ENCODE data around the gene FBXW7.
A peak's percentile ranks its signal among the peaks of the same experiment; 100 is the strongest.

The FBXW7 gene

GRCh38 chr4:152509595-152510225 is 26.2 kb downstream of the FBXW7 start:
- DNase-seq: no peak

DNA sequence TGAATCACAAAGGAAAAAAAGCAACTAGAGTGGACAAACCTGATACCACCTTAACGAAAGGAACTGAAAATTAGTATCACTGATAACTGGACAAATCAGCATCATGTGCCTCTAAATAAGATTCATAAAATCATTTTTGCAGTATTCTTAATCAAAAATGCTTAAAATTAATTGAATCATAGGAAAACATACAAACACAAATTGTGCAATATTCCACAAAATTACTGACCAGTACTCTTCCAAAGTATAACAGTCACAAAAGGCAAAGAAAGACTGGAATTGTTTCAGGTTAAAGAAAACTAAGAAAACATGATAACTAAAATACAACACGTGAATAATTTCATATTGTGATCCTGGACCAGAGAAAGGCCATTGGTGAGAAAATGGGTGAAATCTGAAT is 27.1 kb downstream of the FBXW7 start:
- DNase-seq: no peak

- DNase-seq: no peak
Measured at GRCh38 chr4:152508386-152508785, 27.5 kb downstream of the FBXW7 start.

DNA sequence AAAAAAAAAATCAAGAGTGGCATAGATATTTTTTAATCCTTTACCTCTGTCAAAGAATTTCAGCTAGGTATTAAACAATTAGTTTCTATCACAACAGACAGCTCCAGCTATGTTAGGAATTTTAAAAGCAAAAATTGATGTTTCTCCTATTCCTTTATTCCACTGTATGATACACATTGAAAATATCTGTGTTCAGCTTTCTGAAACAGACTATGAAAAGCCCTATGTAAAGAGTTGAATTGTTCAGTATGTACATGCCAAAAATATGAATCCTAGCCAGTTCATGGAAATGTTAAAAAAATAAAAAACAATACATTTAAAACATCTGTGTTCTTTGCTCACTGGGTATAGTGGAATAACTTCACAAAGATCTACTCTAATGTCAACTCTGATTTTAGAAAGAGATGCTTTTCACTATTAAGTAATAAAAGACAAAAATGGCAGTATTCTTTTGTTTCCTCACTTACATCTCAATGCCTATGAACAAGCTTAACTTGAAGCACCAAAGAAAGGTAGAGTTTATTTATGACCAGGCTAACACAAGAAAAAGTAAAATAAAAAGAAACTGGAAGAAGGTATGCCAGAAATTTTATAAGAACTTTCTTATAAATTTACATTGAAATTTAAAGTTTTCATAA is 32.1 kb downstream of the FBXW7 start:
- no peak for DNase-seq

DNA sequence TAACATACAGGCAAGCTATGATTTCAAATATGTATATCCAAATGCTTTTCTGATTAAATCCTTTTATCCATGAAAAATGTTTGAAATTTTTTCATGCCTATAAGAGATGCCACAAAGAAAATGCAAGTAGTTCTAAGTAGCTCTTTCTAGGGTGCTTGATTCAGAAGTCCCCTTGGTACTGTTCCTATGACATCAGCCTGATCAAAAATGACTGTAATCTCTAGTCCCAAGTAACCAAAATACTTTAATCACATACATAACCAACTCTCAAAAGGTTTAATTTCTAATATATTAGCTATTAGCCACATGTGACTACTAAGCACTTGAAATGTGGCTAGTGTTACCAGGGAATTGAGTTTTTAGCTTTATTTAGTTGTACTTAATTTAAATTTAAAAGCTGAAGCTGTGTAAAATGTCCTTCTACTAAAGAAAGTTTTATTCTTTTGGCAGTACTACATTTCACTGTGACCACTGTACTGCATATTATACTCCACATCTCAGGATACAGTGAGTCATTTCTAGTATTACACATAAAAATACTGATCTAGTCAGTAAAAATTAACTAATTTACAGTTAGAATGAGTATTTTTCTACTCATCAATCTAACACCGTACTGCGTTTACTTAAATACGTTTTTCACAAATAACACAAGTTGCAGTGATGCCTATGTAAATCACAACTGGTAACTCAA is 33.9 kb downstream of the FBXW7 start:
- no peak for DNase-seq

DNA sequence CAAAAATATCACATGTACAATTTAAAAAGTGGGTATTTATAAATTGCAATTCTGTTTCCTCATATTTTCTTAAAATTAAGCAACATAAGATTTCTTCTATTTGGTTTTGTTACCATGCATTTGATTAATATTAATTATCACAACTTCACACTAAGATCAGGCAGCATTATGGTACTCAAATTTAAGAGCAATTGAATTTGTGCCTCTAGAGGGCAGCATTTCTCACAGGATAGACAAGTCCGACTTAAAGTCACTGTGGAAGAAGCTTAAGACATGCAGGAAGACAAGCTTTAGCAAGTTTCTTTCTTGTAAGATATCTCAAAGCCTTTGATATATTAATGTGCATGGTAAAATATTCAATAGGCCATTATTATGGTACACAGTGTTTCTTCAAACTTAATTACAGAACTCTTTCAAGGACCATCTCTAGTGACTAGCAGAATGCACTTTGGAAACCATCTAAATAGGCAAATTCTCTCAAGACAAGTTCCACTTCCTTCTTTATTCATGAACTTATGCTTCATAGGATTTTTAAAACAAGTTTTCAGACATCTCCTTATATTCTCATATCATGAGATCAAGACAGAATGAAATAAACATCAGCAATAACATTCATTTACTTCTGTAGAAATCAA is 35.0 kb downstream of the FBXW7 start:
- peak; percentile 49 for DNase-seq

GRCh38 chr4:152500275-152500674 is 35.6 kb downstream of the FBXW7 start:
- DNase-seq: no peak

DNA sequence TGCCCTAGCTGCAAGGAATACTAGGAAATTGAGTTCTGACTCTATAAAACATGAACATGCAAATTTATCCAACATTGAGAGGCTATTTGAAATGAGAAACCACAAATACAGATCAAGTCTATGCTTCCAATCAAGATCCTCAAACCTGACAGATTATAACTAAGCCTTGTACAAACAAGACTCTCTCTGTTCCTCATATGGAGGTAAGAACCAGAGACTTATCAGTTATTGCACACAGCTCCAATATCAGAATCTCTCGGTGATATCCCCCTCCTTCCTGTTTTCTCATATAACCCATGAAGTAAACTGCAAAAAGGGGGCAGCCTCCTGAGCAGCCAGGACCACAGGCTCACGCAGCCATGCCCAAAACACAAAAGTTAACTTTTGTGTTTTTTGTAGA is 36.5 kb downstream of the FBXW7 start:
- no peak for DNase-seq

DNA sequence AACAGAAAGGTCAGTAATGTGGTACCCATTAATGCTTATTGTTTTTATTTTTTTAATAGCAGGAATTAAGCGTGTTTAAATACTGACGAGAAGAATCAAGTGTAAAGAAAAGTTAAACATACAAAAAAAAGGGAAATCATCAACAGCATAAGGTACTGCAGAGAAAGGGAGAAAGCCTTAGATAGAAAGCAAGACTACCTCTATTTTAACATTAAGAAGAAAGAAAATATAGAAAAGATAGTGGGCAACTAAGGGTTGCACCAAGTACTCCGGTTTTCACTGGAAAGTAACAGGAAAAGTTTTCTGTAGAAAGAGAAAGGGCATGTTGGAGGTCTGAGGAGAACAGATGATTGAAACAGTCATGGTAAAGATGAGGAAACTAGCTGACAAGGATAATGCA is 41.9 kb downstream of the FBXW7 start:
- no peak for DNase-seq

GRCh38 chr4:152488246-152488645 is 47.6 kb downstream of the FBXW7 start:
- DNase-seq: no peak

DNA sequence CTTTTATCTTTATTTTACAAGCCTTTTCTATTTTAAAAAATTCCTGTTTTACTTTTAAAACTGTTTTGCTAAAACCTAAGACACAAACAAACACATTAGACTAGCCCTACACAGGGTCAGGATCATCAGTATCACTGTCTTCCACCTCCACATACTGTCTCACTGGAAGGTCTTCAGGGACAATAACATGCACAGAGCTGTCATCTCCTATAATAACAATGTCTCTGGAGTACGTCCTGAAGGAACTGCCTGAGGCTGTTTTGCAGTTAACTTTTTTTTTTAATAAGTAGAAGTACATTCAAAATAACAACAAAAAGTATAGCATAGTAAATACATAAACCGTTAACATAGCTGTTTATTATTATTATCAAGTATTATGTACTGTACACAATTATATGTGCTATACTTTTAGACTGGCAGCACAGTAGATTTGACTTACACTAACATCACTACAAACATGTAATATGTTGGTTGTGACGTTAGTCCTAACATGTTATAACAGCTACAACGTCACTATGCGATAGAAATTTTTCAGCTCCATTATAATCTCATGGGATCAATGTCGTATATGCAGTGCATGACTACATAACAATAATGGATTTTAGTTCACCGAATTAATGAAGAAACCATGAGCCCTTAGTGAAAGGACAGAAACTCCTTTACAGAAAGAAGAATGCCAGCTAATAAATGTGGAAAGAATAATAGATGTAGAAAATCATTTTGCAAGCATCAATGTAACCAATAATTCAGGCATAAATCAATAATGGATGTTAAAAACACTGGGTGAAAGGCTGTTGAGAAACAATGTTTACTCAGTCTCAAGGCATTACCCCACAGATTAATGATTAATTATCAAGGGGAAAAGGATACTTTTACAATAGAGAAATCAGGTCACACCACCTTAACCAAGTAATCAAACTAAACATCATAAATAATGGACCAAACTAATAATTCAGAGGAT is 49.2 kb downstream of the FBXW7 start:
- no peak for DNase-seq

- no peak for DNase-seq
Measured at GRCh38 chr4:152485726-152486276, 50.1 kb downstream of the FBXW7 start.

DNA sequence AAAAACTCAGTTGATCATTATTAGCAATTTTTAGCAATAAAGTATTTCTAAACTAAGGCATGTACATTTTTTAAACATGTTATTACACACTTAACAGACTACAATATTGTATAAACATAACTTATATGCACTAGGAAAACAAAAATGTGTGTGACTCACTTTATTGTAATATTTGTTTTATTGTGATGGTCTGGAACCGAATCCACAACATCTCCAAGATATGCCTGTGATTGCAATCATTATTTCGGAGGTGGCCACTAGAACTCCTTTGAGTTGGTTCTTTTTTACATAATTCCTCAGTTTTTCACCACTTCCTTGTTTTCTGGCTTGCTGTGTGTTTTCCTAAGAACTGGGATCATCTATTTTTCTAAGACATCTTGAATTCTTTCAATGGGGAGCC is 53.7 kb downstream of the FBXW7 start:
- no peak for DNase-seq

GRCh38 chr4:152480901-152481300 is 55.0 kb downstream of the FBXW7 start:
- DNase-seq: no peak

DNA sequence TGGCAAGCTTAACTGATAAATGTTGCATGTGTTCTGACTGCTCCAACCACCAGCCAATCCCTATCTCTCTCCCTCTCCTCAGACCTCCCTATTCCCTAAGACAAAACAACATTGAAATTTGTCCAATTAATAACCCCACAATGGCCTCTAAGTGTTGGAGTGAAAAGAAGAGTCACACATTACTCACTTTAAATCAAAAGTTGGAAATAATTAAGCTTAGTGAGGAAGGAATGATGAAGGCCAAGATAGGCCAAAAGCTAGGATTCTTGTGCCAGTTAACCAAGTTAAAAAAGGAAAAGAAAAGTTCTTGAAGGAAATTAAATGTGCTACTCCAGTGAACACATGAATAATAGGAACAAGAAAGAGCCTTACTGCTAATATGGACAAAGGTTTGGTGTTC is 55.6 kb downstream of the FBXW7 start:
- no peak for DNase-seq

DNA sequence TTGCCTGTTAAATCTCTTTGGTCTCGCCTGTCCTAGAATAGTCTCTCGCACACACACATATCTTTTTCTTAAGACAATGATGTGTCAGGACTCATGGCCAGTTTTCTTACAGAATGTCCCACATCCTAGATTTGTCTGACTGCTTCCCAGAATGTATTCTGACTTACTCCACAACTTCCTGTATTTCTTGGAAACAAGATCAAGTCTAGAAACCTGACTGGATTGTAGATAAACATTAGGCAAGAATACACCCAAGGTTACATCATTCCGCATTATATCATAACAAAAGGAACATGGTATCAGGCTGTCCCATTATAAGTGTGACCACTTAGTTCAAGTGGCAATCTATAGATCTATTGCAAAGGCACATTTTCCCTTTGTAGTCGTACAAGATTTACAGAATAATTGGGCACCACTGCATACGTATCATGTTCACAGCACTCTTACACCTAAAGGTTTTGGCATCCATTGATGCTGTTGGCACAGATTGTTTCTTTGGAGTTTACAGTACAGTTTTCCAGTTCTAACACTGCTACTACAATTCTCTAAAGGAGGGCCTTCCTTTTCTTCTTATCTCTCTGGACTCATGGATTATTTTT is 56.4 kb downstream of the FBXW7 start:
- peak; percentile 73 for DNase-seq

GRCh38 chr4:152478461-152479237 is 57.2 kb downstream of the FBXW7 start:
- peak; percentile 1 for DNase-seq

DNA sequence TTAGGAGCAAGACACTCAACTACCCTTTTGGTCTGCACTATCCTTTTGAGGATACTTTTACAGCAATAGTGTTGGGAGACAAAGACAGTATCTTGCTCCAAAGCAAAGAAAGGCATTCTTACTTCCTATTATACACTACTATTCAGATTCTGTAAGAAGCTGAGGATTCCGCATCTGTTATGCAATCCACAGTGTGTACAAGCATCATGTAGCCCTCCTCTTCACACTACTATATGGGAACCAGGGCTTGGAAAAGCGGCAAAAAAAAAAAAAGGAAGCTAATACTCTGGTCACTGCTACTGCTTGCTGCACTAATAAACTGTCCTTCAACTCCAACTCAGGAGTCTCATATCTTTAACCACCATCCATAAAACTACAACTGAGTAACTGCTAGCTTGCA is 59.1 kb downstream of the FBXW7 start:
- no peak for DNase-seq

DNA sequence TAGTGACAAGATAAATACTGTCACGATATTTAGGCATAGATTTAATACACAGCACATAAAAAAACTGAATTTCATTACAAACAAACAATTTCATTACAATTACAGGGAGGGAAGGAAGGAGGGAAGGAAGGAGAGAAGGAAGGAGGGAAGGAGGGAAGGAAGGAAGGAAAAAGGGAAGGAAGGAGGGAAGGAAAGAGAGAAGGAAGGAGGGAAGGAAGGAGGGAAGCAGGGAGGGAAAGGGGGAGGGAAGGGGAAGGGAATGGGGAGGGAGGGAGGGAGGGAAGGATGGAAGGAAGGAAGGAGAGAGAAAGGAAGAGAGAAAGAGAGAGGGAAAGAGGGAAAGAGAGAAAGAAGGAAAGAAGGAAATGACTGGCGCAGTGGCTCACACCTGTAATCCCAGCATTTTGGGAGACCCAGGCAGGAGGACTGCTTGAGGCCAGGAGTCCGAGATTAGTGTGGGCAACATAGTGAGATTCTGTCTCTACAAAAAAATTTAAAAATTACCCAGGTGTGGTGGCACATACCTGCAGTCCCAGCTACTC is 64.6 kb downstream of the FBXW7 start:
- DNase-seq: no peak

GRCh38 chr4:152468408-152468807 is 67.5 kb downstream of the FBXW7 start:
- DNase-seq: no peak

- DNase-seq: no peak
Measured at GRCh38 chr4:152467101-152467500, 68.8 kb downstream of the FBXW7 start.

Data from NCI-H226 (cell line).